ENCODE results near the gene UBA3.

UBA3 gene

GRCh38 chr3:69016901-69017300 lies 63.3 kb downstream of the UBA3 start:
- H3K4me1 ChIP-seq (ENCODE audit: insufficient read depth, low read length, severe bottlenecking), result peaks cover 20% of the 10 kb centered on the region
- H3K9me3 ChIP-seq (ENCODE audit: low read length), result no peaks in the 10 kb centered on the region
- peaks cover 5% of the 10 kb centered on the region; the same call in 1 of the 2 replicates for H3K36me3 ChIP-seq (ENCODE audit: insufficient read depth, low read length)
- H3K79me2 ChIP-seq (ENCODE audit: insufficient read depth, low read length), result no peaks in the 10 kb centered on the region
- no peaks in the 10 kb centered on the region for H3K27me3 ChIP-seq (ENCODE audit: insufficient read depth, low read length)
- no peak overlapping the region for H3K4me3 ChIP-seq (ENCODE audit: low read depth, low read length, poor library complexity, severe bottlenecking)
- H4K20me1 ChIP-seq (ENCODE audit: insufficient read depth, low read length), result no peaks in the 10 kb centered on the region
- no peak overlapping the region for H2AFZ ChIP-seq (ENCODE audit: low read length)
- TF ChIP-seq EZH2 (IDR thresholded peaks at IDR 0.05; ENCODE audit: borderline replicate concordance, low read length) (no peak), CTCF (IDR thresholded peaks at IDR 0.05; ENCODE audit: low read length) (no peak)
- H3K9me2 ChIP-seq (ENCODE audit: low read depth, low read length), result no peaks in the 10 kb centered on the region
- peaks cover 11% of the 10 kb centered on the region; the same call in 1 of the 2 replicates for H3F3A ChIP-seq (ENCODE audit: insufficient read depth, low read length)
- H3K4me2 ChIP-seq (ENCODE audit: low read length), result no peak overlapping the region
- no peak overlapping the region for H3K9ac ChIP-seq (ENCODE audit: low read length)
- no peak overlapping the region for H3K27ac ChIP-seq (ENCODE audit: low read depth, low read length, poor library complexity, severe bottlenecking)

GRCh38 chr3:69016102-69016501 lies 64.1 kb downstream of the UBA3 start:
- Histone ChIP-seq H3K9ac (ENCODE audit: low read length) (no peak overlapping the region), H3K4me2 (ENCODE audit: low read length) (no peak overlapping the region), H4K20me1 (ENCODE audit: insufficient read depth, low read length) (no peaks in the 10 kb centered on the region), H3K9me3 (ENCODE audit: low read length) (no peaks in the 10 kb centered on the region), H3F3A (ENCODE audit: insufficient read depth, low read length) (peaks cover 8% of the 10 kb centered on the region; the same call in 1 of the 2 replicates), H3K36me3 (ENCODE audit: insufficient read depth, low read length) (peaks cover 3% of the 10 kb centered on the region; the same call in 1 of the 2 replicates), H3K4me3 (ENCODE audit: low read depth, low read length, poor library complexity, severe bottlenecking) (no peak overlapping the region), H3K27ac (ENCODE audit: low read depth, low read length, poor library complexity, severe bottlenecking) (no peak overlapping the region), H2AFZ (ENCODE audit: low read length) (no peak overlapping the region), H3K4me1 (ENCODE audit: insufficient read depth, low read length, severe bottlenecking) (peaks cover 20% of the 10 kb centered on the region), H3K27me3 (ENCODE audit: insufficient read depth, low read length) (no peaks in the 10 kb centered on the region), H3K9me2 (ENCODE audit: low read depth, low read length) (no peaks in the 10 kb centered on the region), H3K79me2 (ENCODE audit: insufficient read depth, low read length) (no peaks in the 10 kb centered on the region)
- TF ChIP-seq CTCF (IDR thresholded peaks at IDR 0.05; ENCODE audit: low read length) (no peak), EZH2 (IDR thresholded peaks at IDR 0.05; ENCODE audit: borderline replicate concordance, low read length) (no peak)

- H3F3A ChIP-seq (ENCODE audit: insufficient read depth, low read length), result 0 out of 2 replicates have a peak, but pooled peaks cover 3% of the 10 kb centered on the region
- peak overlapping the region; percentile 93 for H3K9ac ChIP-seq (ENCODE audit: low read length)
- no peak for TF ChIP-seq EZH2 (IDR thresholded peaks at IDR 0.05; ENCODE audit: borderline replicate concordance, low read length)
- no peak for TF ChIP-seq CTCF (IDR thresholded peaks at IDR 0.05; ENCODE audit: low read length)
- H4K20me1 ChIP-seq (ENCODE audit: insufficient read depth, low read length), result no peaks in the 10 kb centered on the region
- H3K27ac ChIP-seq (ENCODE audit: low read depth, low read length, poor library complexity, severe bottlenecking), result peak overlapping the region; percentile 49
- H3K36me3 ChIP-seq (ENCODE audit: insufficient read depth, low read length), result peaks cover 4% of the 10 kb centered on the region; the same call in 1 of the 2 replicates
- peak overlapping the region; percentile 90 for H3K4me2 ChIP-seq (ENCODE audit: low read length)
- H3K9me3 ChIP-seq (ENCODE audit: low read length), result no peaks in the 10 kb centered on the region
- no peaks in the 10 kb centered on the region for H3K79me2 ChIP-seq (ENCODE audit: insufficient read depth, low read length)
- no peaks in the 10 kb centered on the region for H3K9me2 ChIP-seq (ENCODE audit: low read depth, low read length)
- no peaks in the 10 kb centered on the region for H3K27me3 ChIP-seq (ENCODE audit: insufficient read depth, low read length)
- peak overlapping the region; percentile 83; the same call in 1 of the 2 replicates for H2AFZ ChIP-seq (ENCODE audit: low read length)
- peak overlapping the region; percentile 82 for H3K4me3 ChIP-seq (ENCODE audit: low read depth, low read length, poor library complexity, severe bottlenecking)
- H3K4me1 ChIP-seq (ENCODE audit: insufficient read depth, low read length, severe bottlenecking), result peaks cover 20% of the 10 kb centered on the region
These were observed 66.1 kb downstream of the UBA3 start for GRCh38 chr3:69014022-69014580.

All from OCI-LY1 (cell line).